ENCODE data around the gene LNPEP.

The LNPEP gene

GRCh38 chr5:96932026-96932425, 3.9 kb upstream of the LNPEP start:
- DNase-seq (ENCODE audit: low read depth in 2 of 2) = no peak

GRCh38 chr5:96933764-96934707, 1.8 kb upstream of the LNPEP start:
- no peak for TF ChIP-seq CTCF (IDR thresholded peaks at IDR 0.05; ENCODE audit: low read depth, low read length)
- H3K4me3 ChIP-seq (replicated peaks in 1 of 2; ENCODE audit: low read depth in 2 of 2, low read length in 2 of 2) = peak overlapping the region; percentile 84 to 85
- DNase-seq (ENCODE audit: low read depth in 2 of 2) = peak in 1 of 2 donors; percentile 69

More at GRCh38 chr5:96932026-96932425, 3.9 kb upstream of the LNPEP start:
- TF ChIP-seq CTCF (IDR thresholded peaks at IDR 0.05; ENCODE audit: low read depth, low read length) = no peak
- no peak overlapping the region for H3K4me3 ChIP-seq (replicated peaks in 1 of 2; ENCODE audit: low read depth in 2 of 2, low read length in 2 of 2)

GRCh38 chr5:96934708-96935558, 947 bp upstream of the LNPEP start:
- peak overlapping the region; percentile 84 to 85 for H3K4me3 ChIP-seq (replicated peaks in 1 of 2; ENCODE audit: low read depth in 2 of 2, low read length in 2 of 2)
- no peak for TF ChIP-seq CTCF (IDR thresholded peaks at IDR 0.05; ENCODE audit: low read depth, low read length)
- peak; percentile 95 to 97 for DNase-seq (ENCODE audit: low read depth in 2 of 2)

- peak in 1 of 2 donors; percentile 39 for DNase-seq (ENCODE audit: low read depth in 2 of 2)
- no peak for TF ChIP-seq CTCF (IDR thresholded peaks at IDR 0.05; ENCODE audit: low read depth, low read length)
- H3K4me3 ChIP-seq (replicated peaks in 1 of 2; ENCODE audit: low read depth in 2 of 2, low read length in 2 of 2) = peak overlapping the region; percentile 84 to 85
Measured at GRCh38 chr5:96936431-96937320, 796 bp downstream of the LNPEP start.

GRCh38 chr5:96940586-96940985, 4.7 kb downstream of the LNPEP start:
- no peak overlapping the region for H3K4me3 ChIP-seq (replicated peaks in 1 of 2; ENCODE audit: low read depth in 2 of 2, low read length in 2 of 2)
- TF ChIP-seq CTCF (IDR thresholded peaks at IDR 0.05; ENCODE audit: low read depth, low read length) = no peak
- DNase-seq (ENCODE audit: low read depth in 2 of 2) = peak in 1 of 2 donors; percentile 69

- DNase-seq (ENCODE audit: low read depth in 2 of 2) = no peak
- H3K4me3 ChIP-seq (replicated peaks in 1 of 2; ENCODE audit: low read depth in 2 of 2, low read length in 2 of 2) = no peak overlapping the region
- TF ChIP-seq CTCF (IDR thresholded peaks at IDR 0.05; ENCODE audit: low read depth, low read length) = no peak
Measured at GRCh38 chr5:96941140-96941539, 5.3 kb downstream of the LNPEP start.

Measured in cardiac fibroblast (primary cell).